ENCODE results near the gene RIC3.

GRCh38 chr11:8180469-8180868 is 11.6 kb upstream of the RIC3 start:
- TF ChIP-seq CTCF (IDR thresholded peaks at IDR 0.05) = no peak
- TF ChIP-seq POLR2A (IDR thresholded peaks at IDR 0.05) = no peak

All from uterus (tissue), 2 donors.